Thyroid gland (tissue), 4 donors: Measurements from ENCODE around the gene AFAP1L1.

Source experiments
- POLR2A ChIP-seq, 2 donors: fragments of 450-650 bp; IDR thresholded peaks; one replicate each; pipeline ENCODE4 v1.6.1; 2017; ENCODE audit warnings: antibody characterized with exemption in 2 of 2, mild to moderate bottlenecking in 2 of 2, moderate library complexity in 1 of 2
- TF ChIP-seq, protein P1 (sequence below), 6 experiments: fragments of 200-600 bp in 3 of 6; fragments of 450-650 bp in 3 of 6; sonication (generic) in 3 of 6; IDR thresholded peaks; one replicate each; pipeline ENCODE4 v1.5.1; 2016 to 2019; ENCODE audit warnings: antibody characterized with exemption in 6 of 6, mild to moderate bottlenecking in 2 of 6, inconsistent platforms in 1 of 6, moderate library complexity in 1 of 6

DNA sequence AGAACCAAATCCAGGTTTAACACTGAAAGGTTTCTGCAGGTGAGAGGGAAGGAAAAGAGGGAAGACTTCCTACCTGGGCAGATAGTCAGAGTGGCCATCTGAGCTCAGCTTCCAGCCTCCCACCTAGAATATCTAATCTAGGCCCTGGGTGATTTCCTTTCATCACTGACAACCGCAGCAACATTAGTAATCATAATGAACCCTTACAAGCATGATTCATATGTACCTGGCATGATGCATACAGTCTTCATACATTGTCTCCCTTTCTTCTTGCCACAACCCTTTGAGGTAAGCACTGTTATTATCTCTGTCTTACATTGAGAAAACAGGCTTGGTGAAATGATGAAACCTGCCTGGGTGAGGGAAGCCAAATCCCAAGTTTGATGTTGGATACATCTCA is 13.5 kb downstream of the AFAP1L1 start:
- TF ChIP-seq, protein P1, sequence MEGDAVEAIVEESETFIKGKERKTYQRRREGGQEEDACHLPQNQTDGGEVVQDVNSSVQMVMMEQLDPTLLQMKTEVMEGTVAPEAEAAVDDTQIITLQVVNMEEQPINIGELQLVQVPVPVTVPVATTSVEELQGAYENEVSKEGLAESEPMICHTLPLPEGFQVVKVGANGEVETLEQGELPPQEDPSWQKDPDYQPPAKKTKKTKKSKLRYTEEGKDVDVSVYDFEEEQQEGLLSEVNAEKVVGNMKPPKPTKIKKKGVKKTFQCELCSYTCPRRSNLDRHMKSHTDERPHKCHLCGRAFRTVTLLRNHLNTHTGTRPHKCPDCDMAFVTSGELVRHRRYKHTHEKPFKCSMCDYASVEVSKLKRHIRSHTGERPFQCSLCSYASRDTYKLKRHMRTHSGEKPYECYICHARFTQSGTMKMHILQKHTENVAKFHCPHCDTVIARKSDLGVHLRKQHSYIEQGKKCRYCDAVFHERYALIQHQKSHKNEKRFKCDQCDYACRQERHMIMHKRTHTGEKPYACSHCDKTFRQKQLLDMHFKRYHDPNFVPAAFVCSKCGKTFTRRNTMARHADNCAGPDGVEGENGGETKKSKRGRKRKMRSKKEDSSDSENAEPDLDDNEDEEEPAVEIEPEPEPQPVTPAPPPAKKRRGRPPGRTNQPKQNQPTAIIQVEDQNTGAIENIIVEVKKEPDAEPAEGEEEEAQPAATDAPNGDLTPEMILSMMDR (IDR thresholded peaks at IDR 0.05) = no peak
- TF ChIP-seq POLR2A (IDR thresholded peaks at IDR 0.05) = no peak
